ENCODE results near the gene SLC19A1.

GRCh38 chr21:45488931-45489721 lies 53.1 kb downstream of the SLC19A1 start:
- TF ChIP-seq CTCF (IDR thresholded peaks at IDR 0.05), result no peak
- TF ChIP-seq POLR2A (IDR thresholded peaks at IDR 0.05), result no peak

All from right lobe of liver (tissue), 4 donors.